Mammary epithelial cell (primary cell): ENCODE data around the gene SARS1.

Experiments
- CTCF ChIP-seq, 2 donors: IDR thresholded peaks in 1 of 2; conservative IDR thresholded peaks in 1 of 2; 2 replicates each; pipeline ENCODE4 v1.5.1; 2011 to 2012; ENCODE audit warnings: inconsistent platforms in 2 of 2, low read length in 2 of 2, mild to moderate bottlenecking in 2 of 2, control low read depth in 1 of 2, low read depth in 1 of 2; ENCODE audit not compliant: insufficient read depth in 1 of 2; ENCODE audit errors: extremely low read depth in 1 of 2
- EZH2 ChIP-seq: IDR thresholded peaks from 2 replicates; pipeline ENCODE4 v1.6.1; 2012; ENCODE audit warnings: low read length, inconsistent platforms, borderline replicate concordance

DNA sequence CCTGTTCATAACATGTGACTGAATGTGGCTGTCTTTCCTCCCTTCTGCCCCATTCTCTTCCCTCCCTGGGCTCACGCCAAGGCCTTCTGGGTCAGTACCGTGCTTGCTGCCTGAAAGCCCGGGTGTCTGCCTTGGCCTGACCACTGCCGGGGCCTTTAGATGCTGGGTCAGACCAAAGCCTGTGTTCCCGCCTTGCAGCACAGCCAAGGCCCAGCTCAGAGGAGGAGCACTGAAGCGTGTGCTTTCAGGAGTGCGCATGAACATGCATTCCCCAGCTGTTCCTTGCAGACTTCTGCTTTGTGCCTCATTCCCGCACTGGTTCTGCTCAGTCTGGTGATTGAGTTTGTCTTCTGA lies 27.0 kb upstream of the SARS1 start:
- TF ChIP-seq EZH2 = no peak
- no peak for TF ChIP-seq CTCF (conservative IDR thresholded peaks at IDR 0.05 in 1 of 2, IDR thresholded peaks at IDR 0.05 in 1 of 2; ENCODE audit: extremely low read depth in 1 of 2, insufficient read depth in 1 of 2, low read depth in 1 of 2, low read length in 2 of 2)
